WI38 (cell line): ENCODE measurements around the gene CRADD.
"Not testable (repeated sequence)": the region's sequence is repeated elsewhere in the genome, so short reads cannot be mapped to it uniquely, and the experiment has no call there.

Experiments
- H3K4me3 ChIP-seq: 2 replicates; pipeline ENCODE4 v1.5.1; 2011; ENCODE audit warnings: low read depth, mild to moderate bottlenecking, control low read depth, low read length
- TF ChIP-seq, protein P1 (sequence below): IDR thresholded peaks from 2 replicates; pipeline ENCODE4 v1.5.1; 2012; ENCODE audit warnings: low read depth, mild to moderate bottlenecking, control low read depth, low read length

CRADD gene

DNA sequence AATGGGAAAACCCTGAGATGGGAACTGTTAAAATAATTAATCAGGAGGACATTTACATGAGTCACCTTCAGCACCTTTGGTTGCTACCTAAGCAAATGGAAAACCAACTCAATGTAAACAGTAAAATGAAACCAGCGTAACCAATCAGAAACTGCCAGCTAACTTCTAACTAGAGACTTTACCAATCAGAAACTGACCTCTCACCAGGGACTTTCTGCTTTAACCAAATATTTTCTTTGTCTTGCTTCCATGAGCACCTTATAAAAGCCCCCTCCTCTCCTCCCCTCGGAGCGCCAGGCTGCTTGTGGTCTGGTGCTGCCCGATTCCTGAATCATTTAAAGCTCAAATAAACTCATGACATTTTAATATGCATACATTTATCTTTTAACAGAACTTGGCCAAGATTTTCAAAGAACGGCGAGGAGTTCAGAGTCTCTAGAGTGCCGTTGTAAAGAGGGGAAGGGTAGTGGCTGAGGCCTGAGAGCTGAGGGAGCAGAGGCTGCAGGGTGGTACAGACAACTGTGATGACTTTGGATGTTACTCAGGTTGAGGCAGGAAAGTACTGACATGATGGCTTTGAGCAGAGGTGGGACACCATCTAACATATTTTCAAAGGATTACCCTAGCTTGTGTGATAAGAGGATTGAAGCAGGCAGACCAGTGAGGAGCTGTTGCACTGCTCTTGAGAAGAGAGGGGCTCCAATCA is 183.6 kb downstream of the CRADD start:
- H3K4me3 ChIP-seq, result no peak overlapping the region
- TF ChIP-seq, protein P1, sequence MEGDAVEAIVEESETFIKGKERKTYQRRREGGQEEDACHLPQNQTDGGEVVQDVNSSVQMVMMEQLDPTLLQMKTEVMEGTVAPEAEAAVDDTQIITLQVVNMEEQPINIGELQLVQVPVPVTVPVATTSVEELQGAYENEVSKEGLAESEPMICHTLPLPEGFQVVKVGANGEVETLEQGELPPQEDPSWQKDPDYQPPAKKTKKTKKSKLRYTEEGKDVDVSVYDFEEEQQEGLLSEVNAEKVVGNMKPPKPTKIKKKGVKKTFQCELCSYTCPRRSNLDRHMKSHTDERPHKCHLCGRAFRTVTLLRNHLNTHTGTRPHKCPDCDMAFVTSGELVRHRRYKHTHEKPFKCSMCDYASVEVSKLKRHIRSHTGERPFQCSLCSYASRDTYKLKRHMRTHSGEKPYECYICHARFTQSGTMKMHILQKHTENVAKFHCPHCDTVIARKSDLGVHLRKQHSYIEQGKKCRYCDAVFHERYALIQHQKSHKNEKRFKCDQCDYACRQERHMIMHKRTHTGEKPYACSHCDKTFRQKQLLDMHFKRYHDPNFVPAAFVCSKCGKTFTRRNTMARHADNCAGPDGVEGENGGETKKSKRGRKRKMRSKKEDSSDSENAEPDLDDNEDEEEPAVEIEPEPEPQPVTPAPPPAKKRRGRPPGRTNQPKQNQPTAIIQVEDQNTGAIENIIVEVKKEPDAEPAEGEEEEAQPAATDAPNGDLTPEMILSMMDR, result no peak

GRCh38 chr12:93862424-93862823 is 185.2 kb downstream of the CRADD start:
- TF ChIP-seq, protein P1, result no peak

GRCh38 chr12:93865751-93866150 is 188.6 kb downstream of the CRADD start:
- TF ChIP-seq, protein P1, result no peak
- no peak overlapping the region for H3K4me3 ChIP-seq

More at GRCh38 chr12:93862424-93862823, 185.2 kb downstream of the CRADD start:
- no peak overlapping the region for H3K4me3 ChIP-seq

GRCh38 chr12:93868771-93869170 is 191.6 kb downstream of the CRADD start:
- TF ChIP-seq, protein P1, result no peak
- H3K4me3 ChIP-seq, result no peak overlapping the region

GRCh38 chr12:93870020-93870795 is 193.0 kb downstream of the CRADD start:
- H3K4me3 ChIP-seq, result no peak overlapping the region
- TF ChIP-seq, protein P1, result no peak

DNA sequence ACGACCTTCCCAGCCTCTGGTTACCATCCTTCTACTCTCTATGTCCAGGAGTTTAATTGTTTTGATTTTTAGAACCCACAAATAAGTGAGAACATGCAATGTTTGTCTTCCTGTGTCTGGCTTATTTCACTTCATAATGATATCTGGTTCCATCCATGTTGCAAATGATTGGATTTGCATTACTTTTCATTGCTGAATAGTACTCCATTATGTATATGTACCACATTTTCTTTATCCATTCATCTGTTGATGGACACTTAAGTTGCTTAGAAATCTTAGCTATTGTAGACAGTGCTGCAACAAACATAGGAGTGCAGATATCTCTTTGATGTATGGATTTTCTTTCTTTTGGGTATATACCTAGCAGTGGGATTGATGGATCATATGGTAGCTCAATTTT is 194.4 kb downstream of the CRADD start:
- not testable (repeated sequence) for H3K4me3 ChIP-seq

- TF ChIP-seq, protein P1, result no peak
- no peak overlapping the region for H3K4me3 ChIP-seq
Observed at GRCh38 chr12:93873561-93873960, 196.4 kb downstream of the CRADD start.
